NCI-H2227 (cell line): Measurements from ENCODE around the gene SGCE.
A peak's percentile ranks its signal among the peaks of the same experiment; 100 is the strongest.

Experiments
- DNase-seq: peaks from one replicate; lab custom pipeline; 2025; ENCODE audit not compliant: unreplicated experiment; lab: John Stamatoyannopoulos, UW

Gene SGCE

GRCh38 chr7:94660006-94660405 lies 4.1 kb upstream of the SGCE start:
- DNase-seq: no peak

DNA sequence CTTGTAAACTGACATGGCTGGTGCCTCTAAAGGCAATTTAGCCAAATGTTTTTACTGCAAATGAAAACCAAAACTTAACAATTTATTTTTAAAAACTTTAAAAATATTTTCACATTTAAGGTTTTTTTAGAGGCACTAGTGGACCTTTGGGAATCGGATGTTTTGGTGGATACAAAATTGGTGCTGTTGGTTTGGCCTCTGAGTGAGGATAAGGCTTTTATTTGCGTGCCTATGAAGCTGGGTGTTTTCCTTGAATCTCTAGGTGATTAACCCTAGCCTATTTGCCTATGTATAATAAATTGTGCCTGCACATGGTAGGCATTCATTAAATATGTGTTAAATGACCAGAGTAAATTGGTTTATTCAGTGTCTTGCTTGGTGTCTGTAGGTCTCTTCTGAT lies 2.9 kb upstream of the SGCE start:
- no peak for DNase-seq

DNA sequence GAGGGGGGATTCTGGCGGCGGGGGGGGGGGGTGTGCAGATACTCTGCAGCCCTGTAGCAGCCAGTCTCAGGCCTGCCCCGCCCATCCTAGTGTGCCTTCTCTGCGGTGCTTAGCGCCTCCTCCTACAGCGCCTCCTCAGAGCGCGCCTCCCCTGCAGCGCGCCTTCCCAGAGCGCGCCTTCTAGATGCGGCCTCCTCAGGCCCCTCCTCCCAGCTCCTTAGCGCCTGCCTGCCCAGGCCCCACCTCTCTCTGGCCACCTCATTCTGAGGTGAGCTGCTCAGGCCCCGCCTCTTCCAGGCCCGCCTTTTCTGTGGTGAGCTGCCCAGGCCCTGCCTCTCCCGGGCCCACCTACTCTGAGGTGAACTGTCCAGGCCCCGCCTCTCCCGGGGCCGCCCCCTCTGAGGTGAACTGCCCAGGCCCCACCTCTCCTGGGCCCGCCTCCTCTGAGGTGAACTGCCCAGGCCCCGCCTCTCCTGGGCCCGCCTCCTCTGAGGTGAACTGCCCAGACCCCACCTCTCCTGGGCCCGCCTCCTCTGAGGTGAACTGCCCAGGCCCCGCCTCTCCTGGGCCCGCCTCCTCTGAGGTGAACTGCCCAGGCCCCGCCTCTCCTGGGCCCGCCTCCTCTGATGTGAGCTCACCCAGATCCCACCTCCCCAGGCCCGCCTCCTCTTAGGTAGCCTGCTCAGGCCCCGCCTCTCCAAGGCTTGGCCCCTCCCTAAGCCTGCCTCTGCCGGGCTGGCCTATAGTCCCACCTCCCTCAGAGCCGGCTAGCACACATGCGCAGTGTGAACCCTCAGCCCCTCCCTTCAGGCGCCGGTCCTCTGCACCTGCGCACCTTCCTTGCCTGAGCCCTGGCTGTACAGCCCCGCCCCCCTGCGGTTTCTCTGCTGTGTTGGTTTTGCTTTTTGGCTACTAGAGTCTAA lies 2.1 kb upstream of the SGCE start:
- DNase-seq: peak; percentile 93

DNA sequence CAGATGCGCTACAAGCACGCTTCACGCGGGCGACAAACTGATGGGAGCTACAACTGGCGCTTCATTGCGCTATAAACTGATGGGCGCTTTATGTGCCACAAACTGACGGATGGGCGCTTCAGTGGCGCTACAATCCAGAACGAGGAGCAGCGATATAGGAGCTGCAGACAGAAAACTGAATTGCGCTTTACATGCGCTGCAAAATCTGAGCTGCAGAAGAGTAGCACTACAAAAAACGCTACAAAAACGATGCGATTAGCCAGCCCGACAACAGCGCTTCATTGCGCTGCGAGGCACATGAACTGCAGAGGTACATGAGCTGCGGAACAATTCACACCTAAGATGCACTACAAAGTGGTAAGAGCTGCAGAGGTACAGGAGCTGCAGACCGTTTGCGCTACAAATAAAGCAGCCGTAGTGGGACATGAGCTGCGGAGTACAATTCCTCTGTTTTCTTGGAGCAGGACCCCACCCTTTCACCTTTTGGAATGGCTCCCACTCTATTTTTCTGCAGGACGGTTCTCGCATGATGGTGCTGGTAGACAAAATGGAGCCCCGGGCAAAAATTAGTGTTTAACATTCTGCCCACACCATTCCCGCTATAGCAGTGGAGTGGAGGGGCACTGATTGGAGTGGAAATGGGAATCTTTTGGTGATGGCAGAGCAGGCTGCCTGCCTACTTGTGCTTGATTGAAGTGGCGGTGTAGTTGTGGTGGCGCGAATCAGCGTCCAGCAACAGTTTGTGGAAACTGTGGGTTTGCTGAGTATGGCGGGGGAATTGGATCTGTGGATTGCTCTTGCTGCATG lies 1.2 kb upstream of the SGCE start:
- DNase-seq: peak; percentile 36

DNA sequence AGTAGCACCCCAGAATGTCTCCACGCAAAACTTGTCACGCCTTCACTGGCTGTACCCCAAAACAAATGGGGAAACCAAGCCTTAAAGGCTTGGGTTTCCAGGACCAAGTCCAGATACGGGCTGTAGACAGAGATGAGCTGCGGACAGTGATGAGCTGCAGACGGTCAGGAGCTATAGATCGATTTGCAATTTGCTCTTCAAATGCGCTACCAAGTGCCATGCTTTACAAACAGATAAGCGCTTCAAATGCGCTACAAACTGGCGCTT lies 658 bp upstream of the SGCE start:
- DNase-seq: no peak

GRCh38 chr7:94655126-94655847 lies 646 bp downstream of the SGCE start:
- DNase-seq: peak; percentile 75

DNA sequence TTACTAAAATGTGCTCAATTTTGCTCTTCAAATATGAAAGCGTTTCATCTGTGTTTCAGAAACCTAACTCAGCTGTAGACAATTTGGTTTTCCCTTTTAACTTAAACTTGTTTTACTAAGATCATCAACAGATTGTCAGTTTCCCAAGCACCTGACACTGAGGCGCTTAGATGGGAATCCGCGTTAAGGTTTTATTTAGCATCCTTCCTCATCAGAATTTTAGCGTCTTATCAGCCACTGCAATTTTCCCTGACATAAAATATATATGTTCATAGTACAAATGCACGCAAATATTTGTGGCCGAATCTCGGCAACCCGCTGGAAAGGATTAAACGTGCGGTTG lies 1.2 kb downstream of the SGCE start:
- DNase-seq: peak; percentile 73

DNA sequence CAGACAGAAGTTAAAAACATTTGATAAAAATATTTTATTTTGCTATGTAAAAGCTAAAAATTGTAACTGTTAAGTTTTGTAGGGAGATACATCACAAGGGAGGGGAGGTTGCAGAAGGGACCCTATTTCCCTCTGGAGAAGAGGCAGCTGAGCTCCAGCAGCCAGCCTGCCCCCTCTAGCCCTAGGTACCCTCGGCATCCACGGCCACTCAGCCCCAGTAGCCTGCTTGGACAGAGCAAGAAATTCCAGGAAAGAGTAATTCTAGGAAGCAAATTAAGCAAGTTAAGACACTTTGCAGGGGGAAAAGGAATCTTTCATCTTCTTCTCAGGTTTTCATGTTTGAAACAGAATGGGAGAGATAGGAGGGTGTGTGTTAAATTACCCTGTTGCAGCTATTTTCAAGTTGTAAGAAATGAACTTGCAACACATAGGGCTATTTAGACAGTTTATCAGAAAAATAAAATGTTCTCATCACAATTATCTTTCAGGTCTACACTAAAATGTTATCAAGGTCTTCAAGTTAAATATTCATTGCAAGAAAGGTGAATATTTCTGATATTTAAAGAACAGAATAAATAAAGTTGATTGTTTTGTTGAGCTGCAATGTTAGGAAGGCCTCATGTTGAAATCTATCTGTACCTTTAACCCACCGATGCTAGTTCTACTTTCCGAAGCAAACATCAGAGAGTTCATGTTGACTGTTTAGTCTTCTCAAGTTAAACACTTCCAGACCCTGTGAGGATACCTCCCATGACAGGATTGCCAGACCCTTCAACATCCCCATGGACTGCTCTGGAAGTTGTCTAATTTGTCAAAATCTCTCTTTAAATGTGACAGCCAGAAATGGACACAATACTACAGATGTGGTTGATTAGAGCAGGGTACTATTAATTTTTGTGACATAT lies 5.5 kb downstream of the SGCE start:
- no peak for DNase-seq

DNA sequence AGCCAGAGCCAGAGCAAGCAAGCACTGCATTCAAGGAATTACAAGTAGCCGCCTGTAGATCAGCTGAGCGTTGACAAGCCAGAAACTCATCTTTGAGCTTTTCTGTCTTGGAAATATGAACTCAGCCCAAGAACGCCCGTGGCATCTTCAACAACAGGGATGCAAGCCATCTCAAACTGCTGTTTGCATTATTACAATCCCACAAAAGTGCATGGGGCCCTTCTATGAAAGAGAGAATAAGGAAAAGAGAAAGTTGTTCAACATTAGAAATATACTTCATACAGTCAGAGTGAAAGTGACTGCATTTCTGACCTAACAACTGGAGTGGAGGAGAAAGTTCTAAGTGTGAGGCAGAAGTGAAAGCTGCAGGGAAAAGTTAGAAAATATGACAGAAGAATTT lies 6.5 kb downstream of the SGCE start:
- no peak for DNase-seq

- DNase-seq: no peak
These were observed 7.2 kb downstream of the SGCE start for GRCh38 chr7:94648731-94649130.

DNA sequence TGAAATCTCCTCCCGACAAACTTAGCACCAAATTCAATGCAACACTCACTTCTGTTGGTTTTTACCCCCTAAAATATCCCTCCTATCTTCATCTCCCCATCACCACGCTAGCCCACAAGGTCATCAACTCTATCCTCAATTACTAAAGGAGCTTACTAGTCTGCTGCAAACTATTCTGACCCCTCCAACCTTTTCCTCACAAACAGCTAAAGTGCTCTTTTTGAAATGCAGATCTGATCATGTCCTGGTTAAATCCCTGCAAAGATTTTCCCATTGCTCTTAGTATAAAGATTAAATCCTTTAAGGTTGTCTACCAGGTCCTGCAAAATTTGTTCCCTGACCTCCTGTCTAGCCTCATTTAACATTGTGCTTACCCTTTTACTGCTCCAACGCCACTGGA lies 8.6 kb downstream of the SGCE start:
- no peak for DNase-seq

- no peak for DNase-seq
These were observed 12.0 kb downstream of the SGCE start for GRCh38 chr7:94643771-94644545.

- DNase-seq: no peak
These were observed 12.9 kb downstream of the SGCE start for GRCh38 chr7:94642838-94643653.

GRCh38 chr7:94639384-94639783 lies 16.5 kb downstream of the SGCE start:
- no peak for DNase-seq

DNA sequence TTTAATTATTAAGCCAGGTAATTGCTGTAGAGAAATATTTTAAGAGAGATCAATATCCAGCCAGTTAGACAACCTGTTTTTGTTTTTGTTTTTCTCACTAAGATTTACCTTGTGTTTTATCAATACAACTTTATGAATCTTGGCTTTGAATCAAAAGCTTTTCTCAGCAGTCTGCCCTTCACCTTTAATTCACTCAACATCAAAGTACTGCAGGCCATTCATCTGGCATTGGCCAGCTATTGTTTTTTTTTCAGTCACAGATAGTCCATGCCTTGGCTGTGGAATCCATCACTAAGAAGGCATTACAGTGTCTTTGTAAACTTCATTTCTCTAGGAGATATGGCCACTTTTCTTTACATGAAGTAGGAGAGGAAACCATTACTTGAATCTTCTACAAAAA lies 20.2 kb downstream of the SGCE start:
- no peak for DNase-seq

GRCh38 chr7:94634502-94634901 lies 21.4 kb downstream of the SGCE start:
- no peak for DNase-seq

- no peak for DNase-seq
These were observed 22.2 kb downstream of the SGCE start for GRCh38 chr7:94633687-94634086.

DNA sequence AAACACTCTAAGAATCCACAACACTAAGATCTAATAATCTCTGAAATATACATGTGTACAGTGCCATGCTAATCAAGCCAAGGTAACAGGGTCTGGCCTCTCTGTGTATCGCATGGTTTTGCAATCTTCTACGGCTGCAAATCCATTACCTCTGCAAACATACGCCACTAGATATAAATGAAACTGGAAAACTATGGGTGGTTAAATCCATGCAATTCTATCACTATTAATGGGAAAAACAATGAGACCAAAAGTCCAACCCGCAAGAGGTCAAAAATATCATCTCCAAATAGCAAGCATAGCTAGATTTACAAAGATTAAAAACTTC lies 23.0 kb downstream of the SGCE start:
- no peak for DNase-seq

GRCh38 chr7:94632338-94633013 lies 23.5 kb downstream of the SGCE start:
- peak; percentile 76 for DNase-seq
